G401 (cell line): ENCODE results near the gene SF1. TPM values are rescaled to one million over a fixed set of nuclear protein-coding genes. Genes with fewer than 3 reads are reported as not detected.

Experiments
- DNase-seq: peaks from one replicate; pipeline ENCODE4 v3.0.0-alpha.2; 2015; ENCODE audit warnings: low spot score
- in situ Hi-C: cut with HindIII; loops from 2 replicates; pipeline ENCODE4 v1.10.0; 2016; ENCODE audit warnings: low sequenced_read_pairs, mixed read lengths
- total RNA-seq: library from RNA; depleted of rRNA; stranded (reverse); fragments of >200 nt; shearing (Covaris generic); gene quantifications from 2 replicates; pipeline ENCODE4 v1.2.3, GENCODE V29; 2014

SF1 gene
- total RNA-seq, 1 experiment from 2014 or later = 170 TPM

GRCh38 chr11:64802370-64803157 lies 24.2 kb upstream of the SF1 start:
- in situ Hi-C loops = no loop called here
- no peak for DNase-seq

DNA sequence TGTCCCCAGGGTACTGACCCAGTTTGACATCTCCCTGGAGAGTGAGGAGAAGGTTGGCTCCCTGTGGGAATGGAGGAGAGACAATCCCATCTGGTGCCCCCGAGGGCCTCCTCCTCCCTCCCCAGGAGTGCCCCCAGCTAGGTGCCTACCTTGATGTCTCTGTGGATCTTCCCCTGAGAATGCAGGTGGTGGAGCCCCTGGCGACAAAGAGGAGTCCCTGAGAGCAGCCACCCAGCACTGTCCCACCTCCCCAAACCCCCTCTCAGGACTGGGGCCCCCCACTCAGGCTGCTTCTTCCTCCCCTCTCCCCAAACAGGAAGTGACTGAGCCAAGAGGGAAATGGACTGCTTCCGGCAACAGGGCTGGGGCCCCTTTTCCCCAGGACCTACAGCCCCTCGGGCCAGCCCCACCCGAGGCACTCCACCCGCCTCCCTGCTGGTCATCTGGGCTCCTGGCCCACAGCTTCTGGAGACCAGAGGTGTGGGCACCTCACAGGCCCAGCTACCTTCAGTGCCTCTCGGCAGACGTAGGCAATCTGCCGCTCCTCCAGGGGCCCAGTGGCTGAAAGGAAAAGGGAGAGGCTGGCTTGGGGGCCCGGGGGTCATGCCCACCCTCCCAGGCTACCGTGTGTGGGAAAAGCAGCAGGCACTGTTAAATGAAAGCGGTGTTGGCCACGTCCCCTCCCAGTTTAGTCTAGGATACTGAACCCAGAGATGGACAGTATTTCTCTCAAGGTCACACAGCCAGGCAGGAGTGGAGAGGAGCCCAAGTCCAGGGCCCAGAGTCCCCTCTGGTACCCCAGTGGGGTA lies 23.4 kb upstream of the SF1 start:
- peak; percentile 14 for DNase-seq
- in situ Hi-C loops = no loop called here

DNA sequence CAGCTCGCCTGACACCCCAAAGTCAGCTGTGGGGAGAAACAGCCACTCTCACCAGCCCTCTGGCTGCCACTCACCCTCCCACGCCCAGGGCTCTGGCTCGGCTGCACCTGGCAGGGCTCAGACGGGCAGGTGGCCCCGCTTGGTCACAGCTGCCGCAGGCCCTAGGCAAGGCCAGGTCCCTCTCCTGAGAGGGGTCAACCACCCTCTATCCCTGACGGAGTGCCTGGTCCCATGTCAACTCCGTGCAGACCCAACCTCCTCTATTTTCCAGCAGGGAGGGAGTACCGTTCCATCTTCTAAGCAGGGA lies 22.8 kb upstream of the SF1 start:
- in situ Hi-C loops = no loop called here
- no peak for DNase-seq

GRCh38 chr11:64800303-64801157 lies 22.2 kb upstream of the SF1 start:
- no peak for DNase-seq
- in situ Hi-C loops = no loop called here

- in situ Hi-C loops = no loop called here
- no peak for DNase-seq
Measured at GRCh38 chr11:64799623-64800302, 21.4 kb upstream of the SF1 start.

- DNase-seq = no peak
- in situ Hi-C loops = no loop called here
Measured at GRCh38 chr11:64799256-64799622, 20.9 kb upstream of the SF1 start.

DNA sequence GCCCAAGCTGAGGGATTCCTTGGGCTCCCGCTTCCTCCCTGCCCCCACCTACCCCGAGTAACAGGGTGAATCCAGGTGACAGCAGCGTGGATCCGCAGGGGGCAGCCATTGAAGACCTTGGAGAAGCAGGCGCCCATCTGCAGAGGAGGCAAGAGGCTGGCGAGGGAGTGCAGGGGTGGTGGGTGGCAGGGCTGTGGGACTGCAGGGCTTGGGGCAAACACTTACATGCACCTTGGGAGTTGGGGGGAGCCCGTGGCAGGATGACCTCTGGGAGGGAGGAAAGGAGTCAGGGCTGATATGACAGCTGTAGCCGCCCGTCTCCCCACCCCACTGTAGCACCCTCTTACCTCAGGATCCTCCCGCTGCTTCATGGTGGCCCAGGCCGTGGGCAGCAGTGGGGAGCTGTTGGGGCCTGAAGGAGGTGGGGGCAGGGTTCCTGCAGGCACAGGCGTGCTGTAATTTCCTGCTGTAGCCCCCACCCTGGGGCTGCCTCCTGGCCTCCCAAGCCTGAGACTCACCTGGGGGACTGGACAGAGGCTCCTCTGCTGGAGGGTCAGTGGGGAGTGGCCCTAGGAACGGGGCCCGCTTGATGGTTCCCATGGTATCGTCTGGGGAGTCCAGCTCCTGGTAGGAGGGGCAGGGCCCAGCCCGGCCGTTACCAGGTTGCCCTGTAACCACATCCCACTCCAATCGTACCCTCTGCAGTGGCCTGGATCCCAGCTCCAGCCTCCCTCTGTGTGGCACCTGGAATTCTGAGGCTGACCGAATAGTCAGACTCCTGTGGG lies 18.6 kb upstream of the SF1 start:
- in situ Hi-C loops = no loop called here
- no peak for DNase-seq

GRCh38 chr11:64796047-64796756 lies 17.9 kb upstream of the SF1 start:
- in situ Hi-C loops = no loop called here
- no peak for DNase-seq

- in situ Hi-C loops = no loop called here
- no peak for DNase-seq
Measured at GRCh38 chr11:64794526-64794925, 16.2 kb upstream of the SF1 start.

GRCh38 chr11:64793271-64794160 lies 15.2 kb upstream of the SF1 start:
- no peak for DNase-seq
- in situ Hi-C loops = no loop called here

DNA sequence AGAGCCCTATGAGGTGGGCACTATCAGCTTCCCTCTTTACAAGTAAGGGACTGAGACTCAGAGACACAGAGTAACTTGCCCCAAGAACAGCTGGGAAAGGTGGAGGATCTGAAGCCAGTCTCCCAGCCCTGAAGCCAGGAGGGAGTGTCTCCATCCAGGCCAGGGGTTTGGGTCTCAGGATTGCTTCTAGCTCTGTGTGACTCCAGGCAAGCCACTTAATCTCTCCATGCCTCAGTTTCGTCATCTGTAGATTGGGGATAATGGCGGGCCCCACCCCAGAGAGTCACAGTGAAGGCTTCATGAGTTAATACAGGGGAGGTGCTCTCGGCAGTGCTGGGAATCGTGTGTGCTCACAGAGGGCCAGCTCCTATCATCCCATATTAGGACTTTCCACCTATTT lies 14.1 kb upstream of the SF1 start:
- in situ Hi-C loops = no loop called here
- no peak for DNase-seq

DNA sequence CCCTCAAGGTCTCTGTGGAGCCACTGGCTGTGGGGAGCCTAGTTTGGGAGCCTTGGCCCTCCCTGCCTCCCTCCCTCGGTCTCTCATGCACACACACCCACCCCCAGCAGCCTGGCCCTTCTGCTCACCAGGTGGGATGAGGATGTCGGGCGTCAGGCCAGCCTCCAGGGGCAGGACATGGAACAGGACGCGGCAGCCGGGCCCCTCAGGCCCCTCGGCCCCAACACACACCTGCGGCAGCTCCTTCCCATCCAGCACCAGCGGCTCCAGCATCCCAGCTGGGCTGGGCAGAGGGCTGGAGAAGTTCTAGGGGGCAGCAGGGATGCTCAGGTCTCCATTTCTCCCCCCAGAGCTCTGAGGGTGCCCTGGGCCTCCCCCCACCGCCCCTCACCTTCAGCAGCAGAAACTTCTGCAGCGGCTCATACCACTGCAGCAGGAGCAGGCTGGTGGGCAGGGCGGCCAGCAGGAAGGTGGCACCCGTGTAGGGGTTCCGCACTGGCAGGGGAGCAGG lies 13.5 kb upstream of the SF1 start:
- no peak for DNase-seq
- in situ Hi-C loops = no loop called here

GRCh38 chr11:64790205-64791095 lies 12.1 kb upstream of the SF1 start:
- in situ Hi-C loops = no loop called here

GRCh38 chr11:64789331-64790204 lies 11.2 kb upstream of the SF1 start:
- no peak for DNase-seq
- in situ Hi-C loops = no loop called here

More at GRCh38 chr11:64790205-64791095, 12.1 kb upstream of the SF1 start:
- no peak for DNase-seq
